Suppressor macrophage treated with lipopolysaccharide for 1 hour (primary cell): Measurements from ENCODE around the gene NKX2-4.
A peak's percentile ranks its signal among the peaks of the same experiment; 100 is the strongest.
"Not testable (repeated sequence)": the region's sequence is repeated elsewhere in the genome, so short reads cannot be mapped to it uniquely, and the experiment has no call there.

ENCODE experiments used
- DNase-seq, 3 donors: peaks; one replicate each; pipeline ENCODE4 v3.0.0-alpha.2; 2020 to 2022

The NKX2-4 gene

DNA sequence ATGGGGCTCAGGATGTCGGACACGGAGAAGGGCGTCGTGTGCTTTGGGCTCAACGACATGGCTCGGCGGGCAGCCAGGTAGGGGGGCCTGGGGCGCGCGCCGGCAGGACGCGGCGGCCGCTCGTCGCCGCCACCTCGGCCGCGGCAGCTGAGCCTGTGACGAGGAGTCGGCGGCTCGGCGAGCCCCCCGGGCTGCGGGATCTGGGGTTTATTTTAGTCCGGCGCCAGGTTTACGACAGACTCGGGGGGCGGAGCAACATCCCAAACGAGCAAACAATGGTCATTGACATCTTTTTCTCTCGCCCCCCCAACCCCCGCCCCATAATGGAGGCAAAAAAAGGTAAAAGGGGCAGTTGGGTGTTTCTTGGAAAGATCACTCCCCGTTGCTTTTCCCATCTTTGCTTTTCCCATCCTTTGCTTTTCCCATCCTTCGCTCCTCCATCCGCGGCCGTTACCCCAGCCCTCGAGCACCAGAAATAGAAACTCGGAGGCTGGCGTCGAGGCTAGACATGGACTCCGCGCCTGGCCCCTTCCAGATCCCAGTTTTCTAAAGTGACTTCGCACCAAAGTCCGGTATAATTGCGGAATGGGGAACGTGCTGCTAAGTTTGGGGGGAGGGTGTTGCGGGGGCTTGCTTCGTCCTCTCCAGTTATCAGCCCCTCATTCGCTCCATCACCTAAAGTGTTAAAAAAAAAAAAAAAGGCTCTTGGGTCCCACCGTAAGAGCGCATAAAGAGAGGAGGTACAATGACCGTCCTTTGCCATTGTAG lies at the start of gene NKX2-4:
TSS of gene NKX2-4 (minus strand) at position 186 of the 768 bp plus-strand sequence. CDS start at position 59, 127 bp downstream.
- DNase-seq: no peak

DNA sequence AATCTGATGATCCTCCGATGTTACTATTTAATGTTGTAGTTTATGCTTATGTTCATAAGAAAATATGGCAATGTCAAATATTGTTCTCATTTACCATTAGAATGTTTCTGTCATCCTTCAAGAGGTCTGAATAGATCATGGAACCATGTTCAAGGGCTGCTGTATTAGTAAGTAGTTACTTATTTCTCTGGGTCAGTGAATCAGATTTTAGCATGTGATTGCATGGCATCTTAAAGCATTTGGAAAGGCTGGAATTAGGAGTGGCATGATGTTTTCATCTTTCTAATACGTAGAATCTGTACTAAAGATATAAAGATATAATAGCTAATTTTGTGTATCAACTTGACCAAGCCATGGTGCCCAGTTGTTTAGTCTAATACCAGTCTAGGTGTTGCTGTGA lies 40.5 kb upstream of the NKX2-4 start:
- no peak for DNase-seq

DNA sequence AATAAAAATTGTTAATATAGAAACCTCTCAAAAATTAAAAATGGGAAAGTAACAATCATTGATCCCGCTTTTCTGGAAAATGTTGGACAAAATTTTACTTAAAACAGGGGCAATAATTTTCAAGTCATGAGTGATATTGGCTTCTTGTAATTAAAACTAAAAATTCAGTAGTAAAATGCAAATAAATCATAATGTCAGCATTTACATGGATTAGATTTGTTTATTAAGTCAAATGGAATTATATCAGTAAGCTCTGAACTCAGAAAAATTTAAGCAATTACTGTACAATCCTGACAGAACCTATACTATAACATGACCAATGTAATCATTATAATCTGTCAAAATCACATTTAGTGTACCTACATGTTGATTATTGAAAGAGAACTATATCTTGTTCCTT lies 39.9 kb upstream of the NKX2-4 start:
- no peak for DNase-seq

DNA sequence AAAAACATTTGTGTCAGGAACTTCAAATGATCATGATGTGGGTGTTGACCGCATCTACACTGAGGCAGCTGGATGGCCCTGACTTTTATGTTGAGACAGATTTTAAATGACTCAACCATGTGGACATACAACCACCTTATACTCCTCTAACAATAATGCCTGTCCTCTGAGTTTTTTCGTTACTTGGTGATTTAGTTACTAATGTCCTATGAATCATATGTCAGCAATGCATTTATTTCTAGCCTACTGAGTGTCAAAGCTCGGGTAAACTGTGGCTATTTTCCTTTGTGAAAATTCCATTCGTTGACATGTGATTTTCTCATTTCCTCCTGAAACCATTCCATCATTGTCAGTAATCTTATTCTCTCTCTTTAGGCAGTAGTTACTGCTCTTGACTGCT lies 38.9 kb upstream of the NKX2-4 start:
- DNase-seq: no peak

DNA sequence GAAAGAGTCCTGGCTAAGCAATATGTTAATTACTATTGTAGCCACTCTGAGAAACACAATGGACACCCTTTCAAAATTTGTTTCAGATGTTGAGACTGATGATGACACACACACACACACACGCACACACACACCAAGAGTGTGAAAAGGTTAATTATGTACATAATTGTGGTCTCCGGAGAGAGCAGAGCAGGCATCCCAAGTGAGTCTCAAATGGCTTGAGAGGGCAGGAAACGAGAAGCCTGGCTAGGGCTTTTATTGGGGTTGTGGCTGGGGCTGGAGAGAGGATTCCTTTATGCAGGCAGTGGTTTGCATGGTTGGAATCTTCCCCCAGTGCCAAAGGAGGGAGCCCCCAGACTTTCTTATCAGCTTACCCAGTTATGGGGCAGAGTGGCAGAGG lies 38.2 kb upstream of the NKX2-4 start:
- no peak for DNase-seq

DNA sequence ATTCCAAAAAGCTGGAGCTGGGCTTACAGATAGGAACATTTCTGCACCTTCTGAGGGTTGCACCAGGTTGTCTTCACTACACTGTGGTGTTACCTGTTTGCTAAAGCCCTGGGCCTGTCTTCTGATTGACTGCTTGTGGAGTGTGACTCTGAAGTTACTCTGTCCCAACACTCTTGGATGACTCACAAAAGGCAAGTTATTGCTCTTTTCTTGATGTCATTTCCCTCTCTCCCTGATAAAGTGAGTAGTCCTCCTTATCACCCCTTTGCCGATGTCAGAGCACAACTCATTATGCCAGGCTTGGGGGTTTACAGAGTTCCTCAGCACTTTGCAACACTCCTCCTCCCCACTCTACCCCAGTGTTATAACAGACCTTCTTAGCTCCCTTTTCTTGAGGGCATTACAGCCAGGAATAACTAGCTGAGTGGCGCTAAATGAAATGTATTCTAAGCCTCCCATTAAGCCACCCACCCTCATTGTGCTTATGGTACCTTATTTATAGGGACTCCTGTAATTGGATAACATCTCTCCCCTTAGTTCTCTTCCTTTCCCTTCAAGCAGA lies 36.1 kb upstream of the NKX2-4 start:
- DNase-seq: no peak

DNA sequence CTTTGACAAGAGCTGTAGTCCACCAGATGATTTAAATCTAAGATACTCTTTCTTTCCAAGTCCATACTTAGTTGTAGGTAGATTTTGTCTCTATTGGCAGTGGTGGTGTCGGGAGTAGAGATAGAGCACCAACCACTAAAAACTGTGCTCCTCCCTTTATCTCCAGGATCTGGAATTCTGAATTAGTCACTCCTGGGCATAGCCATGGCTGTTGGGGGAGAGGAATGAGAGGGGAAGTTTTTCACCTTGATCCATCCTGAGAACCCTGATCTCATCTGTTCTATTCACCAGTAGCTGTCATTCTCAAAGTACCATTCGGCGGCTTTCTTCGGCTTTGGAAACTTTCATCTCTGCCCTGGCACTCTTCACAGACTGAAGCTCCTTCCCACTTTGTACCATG lies 35.6 kb upstream of the NKX2-4 start:
- no peak for DNase-seq

DNA sequence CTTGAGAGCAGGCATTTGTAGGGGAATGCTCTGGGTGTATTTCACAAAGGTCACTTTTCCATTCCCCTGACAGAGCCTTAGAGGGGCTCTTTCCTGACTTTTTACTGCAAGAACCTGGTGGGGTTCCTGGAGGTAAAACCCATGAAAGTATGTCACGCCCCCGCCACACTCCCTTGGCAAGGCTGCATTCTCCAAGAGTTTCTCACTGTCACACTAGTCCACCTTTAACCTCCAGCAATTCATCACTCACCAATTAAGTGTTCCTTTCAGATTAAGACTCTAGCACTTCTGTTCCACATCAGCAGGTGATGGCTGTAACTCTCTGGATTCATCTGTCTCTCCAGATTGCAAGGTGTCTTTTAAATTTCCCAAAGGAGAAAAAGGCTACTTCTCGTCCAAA lies 32.7 kb upstream of the NKX2-4 start:
- no peak for DNase-seq

DNA sequence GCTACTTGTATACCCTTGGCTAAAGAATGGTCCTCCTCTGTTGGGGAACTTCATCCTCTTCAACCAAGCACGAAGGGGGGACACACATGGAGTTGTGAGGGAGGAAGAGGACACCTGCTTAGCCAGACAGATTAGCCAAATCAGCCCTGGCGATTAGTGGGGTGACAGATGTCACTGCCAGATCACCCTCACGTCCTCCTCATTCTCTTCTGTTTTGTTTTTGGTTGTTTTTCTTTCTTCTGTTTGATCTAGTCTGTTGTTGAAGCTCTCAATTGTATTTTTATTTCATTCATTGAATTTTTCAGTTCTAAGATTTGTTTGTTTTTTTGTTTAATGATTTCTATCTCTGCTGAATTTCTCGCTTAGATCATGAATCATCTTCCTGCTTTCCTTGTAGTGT lies 27.5 kb upstream of the NKX2-4 start:
- no peak for DNase-seq

DNA sequence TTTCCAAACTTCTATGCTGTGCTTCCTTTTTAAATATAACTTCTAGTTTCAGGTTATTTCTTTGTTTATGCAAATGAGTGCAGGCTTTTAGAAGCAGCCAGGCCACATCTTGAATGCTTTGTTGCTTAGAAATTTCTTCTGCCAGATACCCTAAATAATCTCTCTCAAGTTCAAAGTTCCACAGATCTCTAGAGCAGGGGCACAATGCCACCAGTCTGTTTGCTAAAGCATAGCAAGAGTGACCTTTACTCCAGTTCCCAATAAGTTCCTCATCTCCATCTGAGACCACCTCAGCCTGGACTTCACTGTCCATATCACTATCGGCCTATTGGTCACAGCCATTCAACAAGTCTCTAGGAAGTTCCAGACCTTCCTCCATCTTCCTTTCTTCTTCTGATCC lies 26.4 kb upstream of the NKX2-4 start:
- DNase-seq: not testable (repeated sequence)

DNA sequence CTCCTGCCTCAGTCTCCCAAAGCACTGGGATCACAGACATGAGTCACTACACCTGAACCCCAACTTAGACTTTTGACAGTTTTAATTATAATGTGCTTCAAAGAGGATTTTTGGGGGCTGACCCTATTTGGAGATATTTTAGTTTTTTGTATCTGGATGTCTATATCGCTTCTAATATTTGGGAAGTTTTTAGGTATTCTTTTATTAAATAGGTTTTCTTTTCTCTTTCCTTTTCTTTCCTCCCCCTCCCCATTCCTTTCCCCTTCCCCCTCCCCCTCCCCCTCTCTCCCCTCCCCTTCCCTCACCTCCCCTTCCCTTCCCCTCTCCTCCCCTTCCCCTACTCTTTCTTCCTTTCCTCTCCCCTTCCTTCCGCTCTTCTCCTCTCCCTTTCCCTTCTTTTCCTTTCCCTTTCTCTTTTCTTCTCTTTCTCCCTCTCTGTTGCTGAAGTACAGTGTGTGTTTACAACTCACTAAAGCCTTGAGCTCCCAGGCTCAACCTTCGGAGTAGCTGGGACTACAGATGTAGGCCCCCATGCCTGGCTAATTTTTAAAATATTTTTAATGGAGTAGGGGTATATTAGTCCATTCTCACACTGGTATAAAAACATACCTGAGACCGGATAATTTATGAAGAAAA lies 24.4 kb upstream of the NKX2-4 start:
- no peak for DNase-seq

DNA sequence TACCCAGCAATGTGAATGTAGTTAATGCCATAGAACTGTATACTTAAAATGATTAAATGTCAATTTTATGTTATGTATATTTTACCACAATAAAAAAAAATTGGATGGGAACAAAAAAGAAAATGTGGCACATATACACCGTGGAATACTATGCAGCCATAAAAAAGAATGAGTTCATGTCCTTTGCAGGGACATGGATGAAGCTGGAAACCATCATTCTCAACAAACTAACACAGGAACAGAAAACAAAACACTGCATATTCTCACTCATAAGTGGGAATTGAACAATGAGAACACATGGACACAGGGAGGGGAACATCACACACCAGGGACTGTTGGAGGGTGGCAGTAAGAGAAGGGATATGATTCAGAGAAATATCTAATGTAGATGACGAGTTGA lies 21.8 kb upstream of the NKX2-4 start:
- DNase-seq: not testable (repeated sequence)

DNA sequence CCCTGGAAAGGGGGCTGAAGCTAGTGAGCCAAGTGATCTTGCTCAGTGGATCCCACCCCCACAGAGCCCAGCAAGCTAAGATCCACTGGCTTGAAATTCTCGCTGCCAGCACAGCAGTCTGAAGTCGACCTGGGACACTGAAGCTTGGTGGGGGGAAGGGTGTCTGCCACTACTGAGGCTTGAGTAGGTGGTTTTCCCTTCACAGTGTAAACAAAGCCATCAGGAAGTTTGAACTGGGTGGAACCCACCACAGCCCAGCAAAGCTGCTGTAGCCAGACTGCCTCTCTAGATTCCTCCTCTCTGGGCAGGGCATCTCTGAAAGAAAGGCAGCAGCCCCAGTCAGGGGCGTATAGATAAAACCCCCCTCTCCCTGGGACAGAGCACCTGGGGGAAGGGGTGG lies 16.7 kb upstream of the NKX2-4 start:
- DNase-seq: not testable (repeated sequence)

DNA sequence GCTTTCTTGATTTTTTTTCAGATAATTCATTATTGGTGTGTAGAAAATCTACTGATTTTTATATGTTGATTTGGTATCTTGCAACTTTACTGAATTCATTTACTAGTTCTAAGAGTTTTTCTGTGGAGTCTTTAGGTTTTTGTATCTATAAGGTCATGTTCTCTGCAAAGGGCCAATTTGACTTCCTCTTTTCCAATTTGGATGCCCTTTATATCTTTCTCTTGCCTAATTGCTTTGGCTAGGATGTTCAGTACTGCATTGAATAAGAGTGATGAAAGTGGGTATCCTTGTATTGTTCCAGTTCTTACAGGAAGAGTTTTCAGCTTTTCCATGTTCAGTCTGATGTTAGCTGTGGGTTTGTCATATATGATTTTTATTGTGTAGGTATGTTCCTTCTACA lies 14.4 kb upstream of the NKX2-4 start:
- no peak for DNase-seq

DNA sequence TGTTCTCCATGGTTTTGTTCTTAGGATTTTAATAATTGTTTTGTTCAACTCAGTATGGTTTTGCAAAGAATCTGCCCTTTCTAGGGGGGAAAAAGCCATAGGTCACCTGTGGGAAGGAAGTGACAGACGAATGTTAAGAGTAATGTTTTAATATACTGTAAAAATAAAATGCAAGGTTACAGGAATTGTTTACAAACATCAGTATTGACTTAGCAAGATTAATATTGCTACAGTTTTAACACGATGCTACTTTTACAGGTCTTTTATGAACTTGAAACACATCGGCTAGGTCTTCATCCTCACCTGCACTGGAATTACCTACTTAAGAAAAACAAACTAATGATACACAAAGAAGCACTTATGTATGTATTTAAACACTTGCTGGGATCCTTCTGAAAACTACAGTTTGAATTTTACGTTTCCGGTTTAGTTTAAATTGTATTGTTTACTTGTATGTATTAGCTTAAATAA lies 1.7 kb upstream of the NKX2-4 start:
- DNase-seq: no peak

DNA sequence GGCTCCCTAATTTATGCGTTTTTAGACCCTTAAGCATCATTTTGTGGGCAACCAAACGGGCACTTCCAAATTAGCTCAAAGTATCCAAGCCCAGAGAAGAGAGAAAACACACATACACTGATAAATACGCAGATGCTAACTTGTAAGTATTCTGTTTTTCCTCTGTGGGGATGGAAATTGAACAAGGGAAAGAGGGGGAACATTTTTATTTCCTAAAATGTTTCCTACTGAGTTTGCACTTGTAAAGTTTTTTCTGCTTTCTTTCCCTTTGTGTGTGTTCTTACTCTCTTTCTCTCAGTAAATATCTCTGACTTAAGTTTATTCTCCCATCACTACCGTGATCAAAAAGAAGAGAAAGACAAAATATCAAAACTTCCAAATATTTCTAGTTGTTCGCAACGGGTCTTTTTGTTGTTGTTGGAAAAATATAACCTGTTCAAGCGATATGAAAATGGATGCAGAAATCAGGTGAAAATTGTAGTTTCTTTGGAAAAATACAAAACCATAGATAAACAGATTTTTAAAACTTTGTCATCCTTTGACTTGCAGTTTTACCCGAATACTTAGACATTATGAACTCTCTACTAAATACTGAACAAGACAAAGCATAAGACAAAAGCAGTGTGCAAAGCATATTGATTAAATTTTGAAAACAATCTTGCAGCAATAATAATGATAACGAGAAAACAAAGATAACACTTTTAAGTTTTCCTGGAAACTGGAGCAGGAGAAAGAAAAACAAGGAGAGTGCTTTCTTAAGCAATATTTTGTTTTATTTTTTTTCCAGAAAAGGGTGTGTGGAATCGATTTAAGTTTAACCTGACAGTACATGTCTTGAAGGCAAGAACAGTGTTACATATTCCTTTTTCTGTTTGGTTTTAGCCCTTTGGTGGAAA lies 1.0 kb upstream of the NKX2-4 start:
- no peak for DNase-seq

DNA sequence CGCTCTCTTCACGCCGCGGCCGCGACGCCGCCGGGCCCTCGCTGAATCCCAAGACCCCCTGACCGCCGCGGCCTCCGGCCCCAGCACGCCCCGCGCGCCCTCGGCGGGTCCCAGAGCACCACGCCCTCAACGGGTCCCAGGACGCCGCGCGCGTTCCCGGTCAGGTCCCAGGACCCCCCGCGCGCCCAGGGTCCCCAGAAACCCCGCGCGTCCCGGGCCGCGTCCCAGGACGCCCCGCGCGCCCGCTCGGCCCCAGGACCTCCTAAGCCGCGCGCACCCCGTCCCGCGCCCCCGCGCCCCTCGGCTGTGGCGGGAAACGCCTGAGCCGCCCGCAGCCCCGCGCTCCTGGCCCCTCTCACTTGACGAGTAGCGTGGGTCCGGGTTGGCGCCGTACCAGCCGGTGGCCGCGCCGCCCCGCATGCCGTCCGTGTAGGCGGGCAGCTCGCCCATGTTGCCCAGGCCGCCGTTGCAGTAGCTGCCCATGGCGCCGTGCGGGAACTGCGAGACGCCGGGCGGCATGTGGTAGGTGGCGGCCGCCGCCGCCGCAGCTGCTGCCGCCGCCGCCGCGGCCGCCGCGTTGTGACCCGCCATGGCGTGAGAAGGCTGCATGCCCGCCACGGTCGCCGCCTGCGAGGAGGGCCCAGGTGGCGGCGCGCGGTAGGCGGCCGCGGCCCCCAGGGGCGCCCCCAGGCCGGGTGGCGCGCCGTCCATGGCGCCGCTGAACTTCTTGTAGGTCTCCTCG lies 556 bp downstream of the NKX2-4 start:
- DNase-seq: peak; percentile 30 to 54 (median 39)

DNA sequence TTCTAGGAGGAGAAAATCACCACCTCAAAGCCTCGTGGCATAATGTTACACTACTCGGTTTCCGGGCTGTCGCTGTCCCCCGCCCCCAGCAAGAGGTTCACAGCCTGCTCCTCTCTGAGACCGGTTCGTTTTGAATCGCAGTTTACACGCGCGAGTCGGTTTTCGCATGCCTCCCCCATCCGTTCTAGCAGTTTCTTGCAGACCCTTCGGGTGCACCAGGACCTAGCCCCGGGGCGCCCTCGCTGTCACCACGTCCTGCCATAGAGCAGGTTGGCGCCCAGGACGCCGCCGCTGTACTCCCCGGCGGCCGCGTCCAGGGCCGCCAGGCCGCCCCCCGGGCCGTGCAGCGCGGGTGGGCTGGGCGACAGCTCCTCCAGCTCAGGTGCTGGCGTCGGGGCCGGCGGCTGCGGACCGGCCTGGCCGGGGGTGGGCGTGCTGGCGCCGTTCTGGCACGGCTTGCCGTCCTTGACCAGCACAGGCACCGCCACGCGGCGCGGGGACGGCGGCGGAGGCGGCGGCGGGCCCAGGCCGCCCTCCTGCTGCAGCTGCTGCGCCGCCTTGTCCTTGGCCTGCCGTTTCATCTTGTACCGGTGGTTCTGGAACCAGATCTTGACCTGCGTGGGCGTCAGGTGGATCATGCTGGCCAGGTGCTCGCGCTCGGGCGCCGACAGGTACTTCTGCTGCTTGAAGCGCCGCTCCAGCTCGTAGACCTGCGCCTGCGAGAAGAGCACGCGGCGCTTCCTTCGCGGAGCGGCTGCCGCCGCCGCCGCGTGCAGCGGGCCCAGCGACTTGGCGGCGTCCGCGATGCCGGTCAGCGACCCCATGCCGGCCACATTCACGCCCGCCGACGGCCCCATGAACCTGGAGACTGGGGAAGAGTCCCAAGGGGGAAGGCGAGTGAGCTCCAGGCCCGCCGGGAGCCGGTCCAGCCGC lies 1.4 kb downstream of the NKX2-4 start:
- DNase-seq: peak in 1 of 3 donors; percentile 33

DNA sequence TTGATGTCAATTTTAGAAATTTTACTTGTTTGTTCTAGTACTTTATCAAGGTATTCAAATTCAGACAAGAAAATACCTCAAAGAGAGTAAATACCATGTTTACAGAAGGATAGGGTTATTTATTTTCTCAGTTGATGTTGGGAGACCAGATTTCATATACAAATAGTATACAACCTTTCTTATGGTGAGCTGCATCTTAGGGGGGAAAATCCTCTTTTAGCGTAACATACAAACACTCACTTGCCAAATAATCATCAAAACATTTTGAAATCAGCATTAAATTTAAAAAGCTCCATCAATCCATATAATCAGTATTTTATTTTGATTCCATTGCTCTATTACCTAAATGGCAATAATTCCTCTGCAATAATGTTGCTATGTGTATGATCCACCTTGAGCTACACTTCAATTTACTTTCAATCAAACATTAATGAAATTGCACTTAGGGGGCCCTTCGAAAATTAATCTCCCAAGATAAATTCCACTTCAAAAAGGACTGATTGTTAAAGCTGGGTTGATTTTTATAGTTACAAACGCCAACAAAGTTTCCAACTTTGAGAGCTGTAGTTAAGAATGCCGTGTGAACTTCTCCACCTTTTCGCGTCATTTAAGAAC lies 2.2 kb downstream of the NKX2-4 start:
- no peak for DNase-seq

DNA sequence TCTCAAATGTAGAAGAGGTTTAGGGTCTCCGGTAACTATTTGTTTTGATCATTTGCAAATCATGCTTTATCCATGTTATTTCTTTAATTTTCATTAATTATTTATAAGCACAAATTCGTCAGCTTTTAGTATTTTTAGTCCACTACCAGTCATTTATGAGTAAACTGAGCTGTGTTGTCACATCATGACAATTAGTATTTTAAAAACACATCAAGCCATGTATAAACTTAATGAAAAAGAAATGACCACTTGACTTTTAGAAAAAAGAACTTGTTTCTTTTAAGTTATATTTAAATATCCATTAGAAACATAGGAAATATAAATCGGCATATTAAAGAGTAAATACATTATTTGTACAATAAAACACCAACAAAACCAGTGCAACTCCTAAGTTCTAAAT lies 2.8 kb downstream of the NKX2-4 start:
- DNase-seq: no peak
